Measurements from ENCODE around the gene TMCC3.

DNA sequence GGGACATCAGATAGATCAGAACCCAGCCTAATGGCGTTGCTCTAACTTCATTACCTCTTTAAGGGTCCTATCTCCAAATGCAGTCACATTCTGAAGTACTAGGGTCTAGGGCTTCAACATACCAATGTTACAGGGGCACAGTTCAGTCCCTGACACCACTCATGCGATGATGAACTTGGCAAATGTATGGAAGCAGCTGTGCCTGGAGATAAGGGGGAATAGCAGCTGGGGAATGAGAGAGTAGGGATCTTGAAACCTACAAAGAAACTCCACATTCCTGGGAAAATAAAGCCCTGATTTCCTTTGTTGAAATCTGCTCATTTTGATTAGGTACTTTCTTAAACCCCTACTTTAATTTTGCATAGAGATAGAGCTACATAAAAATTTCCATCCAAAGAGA lies 20.5 kb upstream of the TMCC3 start:
- TF ChIP-seq, protein P1, sequence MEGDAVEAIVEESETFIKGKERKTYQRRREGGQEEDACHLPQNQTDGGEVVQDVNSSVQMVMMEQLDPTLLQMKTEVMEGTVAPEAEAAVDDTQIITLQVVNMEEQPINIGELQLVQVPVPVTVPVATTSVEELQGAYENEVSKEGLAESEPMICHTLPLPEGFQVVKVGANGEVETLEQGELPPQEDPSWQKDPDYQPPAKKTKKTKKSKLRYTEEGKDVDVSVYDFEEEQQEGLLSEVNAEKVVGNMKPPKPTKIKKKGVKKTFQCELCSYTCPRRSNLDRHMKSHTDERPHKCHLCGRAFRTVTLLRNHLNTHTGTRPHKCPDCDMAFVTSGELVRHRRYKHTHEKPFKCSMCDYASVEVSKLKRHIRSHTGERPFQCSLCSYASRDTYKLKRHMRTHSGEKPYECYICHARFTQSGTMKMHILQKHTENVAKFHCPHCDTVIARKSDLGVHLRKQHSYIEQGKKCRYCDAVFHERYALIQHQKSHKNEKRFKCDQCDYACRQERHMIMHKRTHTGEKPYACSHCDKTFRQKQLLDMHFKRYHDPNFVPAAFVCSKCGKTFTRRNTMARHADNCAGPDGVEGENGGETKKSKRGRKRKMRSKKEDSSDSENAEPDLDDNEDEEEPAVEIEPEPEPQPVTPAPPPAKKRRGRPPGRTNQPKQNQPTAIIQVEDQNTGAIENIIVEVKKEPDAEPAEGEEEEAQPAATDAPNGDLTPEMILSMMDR (IDR thresholded peaks at IDR 0.05): no peak
- TF ChIP-seq POLR2A (IDR thresholded peaks at IDR 0.05) (no peak), POLR2AphosphoS5 (IDR thresholded peaks at IDR 0.05) (no peak)

All from suprapubic skin (tissue), 4 donors.